Activated CD4-positive, alpha-beta memory T cell treated with anti-CD3 and anti-CD28 coated beads for 36 hours (primary cell): ENCODE results near the gene HIP1. TPM values are rescaled to one million over a fixed set of nuclear protein-coding genes. Genes with fewer than 3 reads are reported as not detected.
"Not testable (repeated sequence)": the region's sequence is repeated elsewhere in the genome, so short reads cannot be mapped to it uniquely, and the experiment has no call there.

Experiments used
- CTCF ChIA-PET: fragments of 350-600 bp; sonication (Branson Sonifier 250); formaldehyde crosslinking; loops from one replicate; lab custom pipeline; 2021; ENCODE audit warnings: antibody characterized with exemption, inconsistent platforms; lab: Charles Lee
- POLR2A ChIA-PET: fragments of 350-600 bp; sonication (Branson Sonifier 250); formaldehyde crosslinking; loops from one replicate; lab custom pipeline; 2021; ENCODE audit warnings: antibody characterized with exemption; lab: Charles Lee
- DNase-seq: peaks from one replicate; pipeline ENCODE4 v3.0.0-alpha.2; 2020
- H3K27ac Mint-ChIP-seq: one replicate; pipeline ENCODE4 v1.8.0; 2021; ENCODE audit warnings: mixed read lengths
- H3K27me3 Mint-ChIP-seq: one replicate; pipeline ENCODE4 v1.8.0; 2021; ENCODE audit warnings: mixed read lengths
- H3K36me3 Mint-ChIP-seq: one replicate; pipeline ENCODE4 v1.8.0; 2021; ENCODE audit warnings: mixed read lengths
- H3K4me1 Mint-ChIP-seq: one replicate; pipeline ENCODE4 v1.8.0; 2021; ENCODE audit warnings: low read depth, mixed read lengths
- H3K4me3 Mint-ChIP-seq: one replicate; pipeline ENCODE4 v1.8.0; 2021; ENCODE audit warnings: mild to moderate bottlenecking, mixed read lengths
- H3K9me3 Mint-ChIP-seq: one replicate; pipeline ENCODE4 v1.8.0; 2021; ENCODE audit warnings: mixed read lengths
- intact Hi-C: fragments of 100-400 bp; cut with micrococcal nuclease; formaldehyde crosslinking; loops from one replicate; pipeline ENCODE4 v1.15.1; 2023
- total RNA-seq, 2 experiments: library from RNA; stranded (reverse); gene quantifications; one replicate each; pipeline ENCODE4 v1.2.3, GENCODE V29; 2021

Gene HIP1
- 1 to 10 TPM; 7.9 to 8.2 TPM for total RNA-seq

DNA sequence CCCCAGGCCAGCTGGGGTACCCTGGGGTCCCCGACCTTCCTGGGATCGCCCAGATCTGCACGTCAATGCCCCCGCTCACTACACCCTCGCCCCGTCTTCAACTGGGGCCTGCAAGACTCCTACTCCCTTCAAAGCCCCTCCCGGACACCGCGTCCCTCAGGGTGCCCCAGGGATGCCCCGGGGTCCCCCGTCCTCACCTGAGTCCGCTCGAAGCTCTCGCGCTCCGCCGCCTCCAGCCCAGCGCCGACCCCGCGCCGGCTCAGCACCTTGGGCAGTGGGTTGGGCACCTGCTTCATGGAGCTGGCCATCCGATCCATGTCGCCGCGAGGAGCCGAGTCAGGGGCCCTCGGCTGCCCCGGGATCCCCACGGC, at the start of gene HIP1:
HIP1 (minus strand) TSS at position 338 of the 371 bp plus-strand sequence; CDS start at position 317, 21 bp downstream.
- Mint-ChIP-seq H3K9me3 (no peaks in the 10 kb centered on the region), H3K27me3 (peaks cover 4% of the 10 kb centered on the region), H3K36me3 (no peaks in the 10 kb centered on the region), H3K4me3 (peak within 1 kb of the TSS; percentile 90), H3K4me1 (peaks cover 17% of the 10 kb centered on the region), H3K27ac (peak within 1 kb of the TSS; percentile 85)
- intact Hi-C loops = loop anchor here (2.0 to 5.0 kb wide), 2 partner anchors 140 to 141 kb away; partner anchors contain the start of gene RHBDD2
- POLR2A ChIA-PET = no interaction called here
- CTCF ChIA-PET = interaction anchor here (1.6 kb wide), 1 partner anchor 24 kb away, joined by 5 read pairs; no protein-coding TSS in a partner anchor
- DNase-seq = no peak

DNA sequence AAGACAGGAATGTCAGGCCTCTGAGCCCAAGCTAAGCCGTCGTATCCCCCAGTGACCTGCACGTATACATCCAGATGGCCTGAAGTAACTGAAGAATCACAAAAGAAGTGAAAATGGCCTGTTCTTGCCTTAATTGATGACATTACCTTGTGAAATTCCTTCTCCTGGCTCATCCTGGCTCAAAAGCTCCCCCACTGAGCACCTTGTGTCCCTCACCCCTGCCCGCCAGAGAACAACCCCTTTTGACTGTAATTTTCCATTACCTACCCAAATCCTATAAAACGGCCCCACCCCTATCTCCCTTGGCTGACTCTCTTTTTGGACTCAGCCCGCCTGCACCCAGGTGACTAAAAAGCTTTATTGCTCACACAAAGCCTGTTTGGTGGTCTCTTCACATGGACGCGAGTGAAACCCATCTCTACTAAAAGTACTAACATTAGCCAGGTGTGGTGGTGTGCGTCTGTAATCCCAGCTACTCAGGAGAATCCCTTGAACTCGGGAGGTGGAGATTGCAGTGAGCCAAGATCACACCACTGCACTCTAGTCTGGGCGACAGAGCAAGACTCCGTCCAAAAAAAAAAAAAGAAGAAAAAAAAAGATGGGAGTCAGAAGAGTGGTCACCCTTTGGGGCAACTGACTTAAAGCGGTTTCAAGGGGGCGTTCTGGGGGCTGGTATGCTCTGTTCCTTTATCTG, 49.6 kb upstream of the HIP1 start:
- H3K4me1 Mint-ChIP-seq, H3K27ac Mint-ChIP-seq, H3K4me3 Mint-ChIP-seq, intact Hi-C loops, H3K27me3 Mint-ChIP-seq, H3K9me3 Mint-ChIP-seq, H3K36me3 Mint-ChIP-seq, DNase-seq, CTCF ChIA-PET, POLR2A ChIA-PET: not testable (repeated sequence)

DNA sequence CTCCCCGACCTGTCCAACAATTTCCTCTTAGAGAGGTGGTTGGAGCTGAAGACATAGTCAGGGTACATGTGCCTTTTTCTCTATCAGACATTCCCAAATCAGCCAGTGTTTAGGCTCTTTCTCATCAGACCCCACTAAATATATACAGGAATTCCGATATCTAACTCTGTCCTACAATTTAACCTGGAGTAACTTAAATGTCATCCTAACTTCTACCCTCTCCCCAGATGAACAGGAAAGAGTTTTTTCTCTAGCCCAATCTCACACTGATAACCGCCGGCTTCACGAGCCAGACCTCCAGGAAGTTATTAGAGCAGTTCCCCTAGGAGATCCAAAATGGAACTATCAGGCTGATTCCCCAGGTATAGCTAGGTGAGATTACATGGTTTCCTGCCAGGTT, 44.3 kb upstream of the HIP1 start:
- H3K9me3 Mint-ChIP-seq, CTCF ChIA-PET, H3K4me3 Mint-ChIP-seq, DNase-seq, H3K27ac Mint-ChIP-seq, POLR2A ChIA-PET, H3K36me3 Mint-ChIP-seq, intact Hi-C loops: not testable (repeated sequence)
- Mint-ChIP-seq H3K27me3 (peaks cover 25% of the 10 kb centered on the region), H3K4me1 (peaks cover 16% of the 10 kb centered on the region)

DNA sequence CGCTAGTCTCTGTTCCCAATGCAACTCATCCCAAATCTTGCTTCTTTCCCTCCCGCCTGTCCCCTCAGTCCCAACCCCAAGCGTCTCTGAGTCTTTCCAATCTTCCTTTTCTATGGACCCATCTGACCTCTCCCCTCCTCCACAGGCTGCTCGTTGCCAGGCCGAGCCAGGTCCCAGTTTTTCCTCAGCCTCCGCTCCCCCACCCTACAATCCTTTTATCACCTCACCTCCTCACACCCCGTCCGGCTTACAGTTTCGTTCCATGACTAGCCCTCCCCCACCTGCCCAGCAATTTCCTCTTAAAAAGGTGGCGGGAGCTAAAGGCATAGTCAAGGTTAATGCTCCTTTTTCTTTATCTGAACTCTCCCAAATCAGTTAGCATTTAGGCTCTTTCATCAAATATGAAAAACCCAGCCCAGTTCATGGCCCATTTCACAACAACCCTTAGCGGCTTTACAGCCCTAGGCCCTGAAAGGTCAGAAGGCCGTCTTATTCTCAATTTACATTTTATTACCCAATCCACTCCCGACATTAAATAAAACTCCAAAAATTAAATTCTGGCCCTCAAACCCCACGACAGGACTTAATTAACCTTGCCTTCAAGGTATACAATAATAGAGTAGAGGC, 42.0 kb upstream of the HIP1 start:
- CTCF ChIA-PET, POLR2A ChIA-PET, H3K27ac Mint-ChIP-seq, intact Hi-C loops, H3K9me3 Mint-ChIP-seq, DNase-seq, H3K36me3 Mint-ChIP-seq, H3K4me3 Mint-ChIP-seq: not testable (repeated sequence)
- H3K4me1 Mint-ChIP-seq = peaks cover 37% of the 10 kb centered on the region
- H3K27me3 Mint-ChIP-seq = peaks cover 25% of the 10 kb centered on the region

DNA sequence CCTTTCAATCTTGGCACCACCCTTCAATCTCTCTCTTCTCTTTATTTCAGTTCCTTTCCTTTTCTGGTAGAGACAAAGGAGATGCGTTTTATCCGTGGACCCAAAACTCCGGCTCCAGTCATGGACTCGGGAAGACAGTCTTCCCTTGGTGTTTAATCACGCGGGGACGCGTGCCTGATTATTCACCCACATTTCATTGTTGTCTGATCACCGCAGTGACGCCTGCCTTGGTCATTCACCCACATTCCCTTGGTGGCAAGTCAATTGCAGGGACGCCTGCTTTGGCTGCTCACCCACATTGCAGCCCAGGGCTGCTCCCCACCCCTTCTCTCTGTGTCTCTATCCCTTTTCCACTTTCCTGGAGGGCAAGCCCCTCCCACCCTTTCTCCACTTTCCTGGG, 40.8 kb upstream of the HIP1 start:
- DNase-seq, CTCF ChIA-PET, H3K27ac Mint-ChIP-seq, H3K9me3 Mint-ChIP-seq, H3K36me3 Mint-ChIP-seq, POLR2A ChIA-PET, H3K4me3 Mint-ChIP-seq: not testable (repeated sequence)
- Mint-ChIP-seq H3K4me1 (peaks cover 42% of the 10 kb centered on the region), H3K27me3 (peaks cover 25% of the 10 kb centered on the region)
- intact Hi-C loops = loop anchor here (5.0 to 10.0 kb wide), 3 partner anchors 117 to 255 kb away; no protein-coding TSS in a partner anchor

DNA sequence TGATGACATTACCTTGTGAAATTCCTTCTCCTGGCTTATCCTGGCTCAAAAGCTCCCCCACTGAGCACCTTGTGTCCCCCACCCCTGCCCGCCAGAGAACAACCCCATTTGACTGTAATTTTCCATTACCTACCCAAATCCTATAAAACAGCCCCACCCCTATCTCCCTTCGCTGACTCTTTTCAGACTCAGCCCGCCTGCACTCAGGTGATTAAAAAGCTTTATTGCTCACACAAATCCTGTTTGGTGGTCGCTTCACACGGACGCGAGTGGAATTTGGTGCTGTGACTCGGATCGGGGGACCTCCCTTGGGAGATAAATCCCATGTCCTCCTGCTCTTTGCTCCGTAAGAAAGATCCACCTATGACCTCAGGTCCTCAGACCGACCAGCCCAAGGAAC, 40.3 kb upstream of the HIP1 start:
- H3K4me3 Mint-ChIP-seq, CTCF ChIA-PET, DNase-seq, H3K27ac Mint-ChIP-seq, POLR2A ChIA-PET, H3K9me3 Mint-ChIP-seq, H3K36me3 Mint-ChIP-seq: not testable (repeated sequence)
- Mint-ChIP-seq H3K27me3 (peaks cover 25% of the 10 kb centered on the region), H3K4me1 (peaks cover 42% of the 10 kb centered on the region)
- intact Hi-C loops = loop anchor here (5.0 to 10.0 kb wide), 3 partner anchors 117 to 254 kb away; no protein-coding TSS in a partner anchor

DNA sequence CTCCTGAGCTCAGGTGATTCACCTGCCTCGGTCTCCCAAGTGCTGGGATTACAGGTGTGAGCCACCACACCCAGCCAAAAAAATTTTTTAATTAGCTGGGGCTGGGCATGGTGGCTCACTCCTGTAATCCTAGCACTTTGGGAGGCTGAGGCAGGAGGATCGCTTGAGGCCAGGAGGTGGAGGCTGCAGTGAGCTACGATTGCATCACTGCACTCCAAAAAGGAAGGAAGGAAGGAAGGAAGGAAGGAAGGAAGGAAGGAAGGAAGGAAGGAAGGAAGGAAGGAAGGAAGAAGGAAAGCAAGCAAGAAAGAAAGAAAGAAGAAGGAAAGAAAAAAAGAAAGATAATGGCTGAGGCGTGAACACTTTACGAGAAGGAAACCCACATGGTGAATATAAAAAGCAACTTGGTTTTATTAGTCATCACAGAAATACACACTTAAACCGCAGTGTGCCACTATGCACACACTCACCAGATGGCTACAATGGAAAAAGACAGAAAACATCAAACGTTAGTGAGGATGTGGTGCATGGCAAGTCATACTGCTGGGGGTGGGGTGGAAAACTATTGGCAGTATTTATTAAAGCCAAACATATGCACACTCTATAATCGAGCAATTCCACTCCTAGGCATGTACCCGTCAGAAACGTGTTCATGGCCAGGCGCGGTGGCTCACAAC, 37.7 kb upstream of the HIP1 start:
- peaks cover 50% of the 10 kb centered on the region for H3K4me1 Mint-ChIP-seq
- intact Hi-C loops = loop anchor here (2.0 to 10.0 kb wide), 5 partner anchors 66 to 252 kb away; no protein-coding TSS in a partner anchor

DNA sequence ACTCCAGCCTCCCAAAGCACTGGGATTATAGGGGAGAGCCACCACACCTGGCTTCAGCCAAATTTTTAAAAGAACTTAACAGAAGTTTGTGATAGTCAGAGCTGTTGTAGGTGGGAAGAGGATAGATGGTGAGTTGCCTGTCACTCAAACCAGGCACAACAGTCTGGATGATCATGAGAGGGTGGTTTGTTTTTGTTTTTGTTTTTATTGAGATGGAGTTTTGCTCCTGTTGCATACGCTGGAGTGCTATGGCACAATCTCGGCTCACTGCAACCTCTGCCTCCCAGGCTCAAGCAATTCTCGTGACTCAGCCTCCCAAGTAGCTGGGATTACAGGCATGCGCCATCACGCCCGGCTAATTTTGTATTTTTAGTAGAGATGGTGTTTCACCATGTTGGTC, 35.2 kb upstream of the HIP1 start:
- H3K27ac Mint-ChIP-seq, H3K27me3 Mint-ChIP-seq, H3K36me3 Mint-ChIP-seq, H3K4me3 Mint-ChIP-seq, H3K9me3 Mint-ChIP-seq, POLR2A ChIA-PET, DNase-seq, CTCF ChIA-PET: not testable (repeated sequence)
- intact Hi-C loops = loop anchor here (10.0 kb wide), 1 partner anchor 249 kb away; no protein-coding TSS in a partner anchor
- H3K4me1 Mint-ChIP-seq = peaks cover 43% of the 10 kb centered on the region

More for the DNA sequence above, 37.7 kb upstream of the HIP1 start:
- Mint-ChIP-seq H3K27me3 (peaks cover 12% of the 10 kb centered on the region), H3K4me3 (peak overlapping the region; percentile 49), H3K27ac (peak overlapping the region; percentile 80), H3K9me3 (peaks cover 4% of the 10 kb centered on the region), H3K36me3 (no peaks in the 10 kb centered on the region)
- DNase-seq = peak; percentile 78
- POLR2A ChIA-PET = no interaction called here
- CTCF ChIA-PET = interaction anchor here (0.7 to 1.2 kb wide), 2 partner anchors 14 to 137 kb away, joined by 3 read pairs; no protein-coding TSS in a partner anchor

DNA sequence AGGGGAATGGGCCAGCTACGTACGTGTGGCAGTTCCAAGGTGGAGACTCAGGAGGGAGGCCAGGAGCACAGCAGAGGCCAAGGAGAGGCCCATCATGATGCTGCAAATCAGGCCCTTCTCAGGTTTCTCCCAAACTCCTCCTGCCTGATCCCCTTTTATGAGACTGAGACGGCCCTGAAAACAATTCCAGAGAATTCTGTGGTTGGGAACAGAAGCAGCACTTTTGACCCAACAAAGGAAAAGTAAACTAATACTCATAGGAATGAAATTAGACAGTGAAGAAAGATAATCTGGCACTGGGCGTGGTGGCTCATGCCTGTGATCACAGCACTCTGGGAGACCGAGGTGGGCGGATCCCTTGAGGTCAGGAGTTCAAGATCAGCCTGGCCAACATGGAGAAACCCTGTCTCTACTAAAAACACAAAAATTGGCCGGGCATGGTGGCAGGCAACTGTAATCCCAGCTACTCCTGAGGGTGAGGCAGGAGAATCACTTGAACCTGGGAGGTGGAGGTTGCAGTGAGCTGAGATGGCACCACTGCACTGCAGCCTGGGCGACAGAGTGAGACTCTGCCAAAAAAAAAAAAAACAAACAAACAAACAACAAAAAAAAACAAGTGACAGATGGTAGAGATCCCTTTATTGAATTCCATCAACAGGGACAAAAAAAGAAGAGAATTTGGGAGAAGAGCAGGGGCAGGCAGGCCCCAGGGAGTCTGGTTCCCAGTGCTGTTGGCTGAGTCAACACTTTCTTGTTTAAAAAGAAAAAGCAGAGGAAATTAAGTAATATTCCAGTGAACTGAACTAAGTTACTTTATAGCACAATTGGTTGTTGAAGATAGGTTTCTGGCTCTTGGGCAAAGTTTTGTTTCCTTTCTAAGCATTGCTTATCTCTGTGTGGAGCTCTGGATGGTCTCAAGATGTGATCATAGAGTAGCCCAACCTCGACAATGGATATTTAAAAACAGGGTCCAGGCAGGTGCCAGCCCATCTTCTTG, 33.6 kb upstream of the HIP1 start, which contains the start of gene CCL26:
CCL26 (minus strand) TSS at position 131 of the 997 bp plus-strand sequence; CDS start at position 96, 35 bp downstream.
- ChIA-PET CTCF (interaction anchor here (1.0 kb wide), 1 partner anchor 10 kb away, joined by 4 read pairs; no protein-coding TSS in a partner anchor), POLR2A (interaction anchor here (0.9 kb wide), 1 partner anchor 100 kb away, joined by 4 read pairs; no protein-coding TSS in a partner anchor)
- Mint-ChIP-seq H3K9me3 (peaks cover 4% of the 10 kb centered on the region), H3K27me3 (no peaks in the 10 kb centered on the region), H3K4me3 (no peak within 1 kb of the TSS), H3K36me3 (no peaks in the 10 kb centered on the region), H3K4me1 (peaks cover 28% of the 10 kb centered on the region), H3K27ac (no peak within 1 kb of the TSS)
- peak; percentile 23 for DNase-seq
- intact Hi-C loops = loop anchor here (10.0 kb wide), 1 partner anchor 248 kb away; no protein-coding TSS in a partner anchor

DNA sequence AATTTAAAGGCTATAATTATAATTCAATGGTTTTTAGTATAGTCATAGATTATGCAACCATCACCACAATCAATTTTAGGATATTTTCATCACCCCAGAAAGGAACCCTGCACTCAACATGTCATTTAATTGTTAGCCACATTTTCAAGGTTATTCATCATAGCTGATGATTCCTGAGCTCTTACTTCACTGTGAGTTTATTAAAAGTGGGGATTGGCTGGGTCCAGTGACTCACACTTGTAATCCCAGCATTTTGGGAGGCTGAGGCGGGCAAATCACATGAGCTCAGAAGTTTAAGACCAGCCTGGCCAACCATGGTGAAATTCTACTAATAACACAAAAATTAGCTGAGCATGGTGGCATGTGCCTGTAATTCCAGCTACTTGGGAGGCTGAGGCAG, 32.5 kb upstream of the HIP1 start:
- Mint-ChIP-seq H3K27me3 (no peaks in the 10 kb centered on the region), H3K36me3 (no peaks in the 10 kb centered on the region), H3K4me3 (no peak overlapping the region), H3K27ac (no peak overlapping the region), H3K4me1 (peaks cover 17% of the 10 kb centered on the region), H3K9me3 (no peaks in the 10 kb centered on the region)
- CTCF ChIA-PET = interaction anchor here (1.0 kb wide), 1 partner anchor 9 kb away, joined by 4 read pairs; no protein-coding TSS in a partner anchor
- POLR2A ChIA-PET = interaction anchor here (0.9 kb wide), 1 partner anchor 101 kb away, joined by 4 read pairs; no protein-coding TSS in a partner anchor
- intact Hi-C loops = loop anchor here (10.0 kb wide), 1 partner anchor 246 kb away; no protein-coding TSS in a partner anchor
- no peak for DNase-seq
